ENCODE results near the gene OAS3. TPM values are rescaled to one million over a fixed set of nuclear protein-coding genes. Genes with fewer than 3 reads are reported as not detected.

OAS3 gene
- total RNA-seq, 1 experiment from 2014 or later = 29.5 TPM

GRCh38 chr12:112946236-112947000 is 8.1 kb downstream of the OAS3 start:
- no peaks in the 10 kb centered on the region for H3K9me3 ChIP-seq (ENCODE audit: control insufficient read depth in 1 of 2, insufficient read depth in 1 of 2, low read depth in 1 of 2, low read length in 2 of 2)
- H2AFZ ChIP-seq (ENCODE audit: low read depth, low read length, poor library complexity, severe bottlenecking) = no peak overlapping the region
- H3K36me3 ChIP-seq (ENCODE audit: control insufficient read depth in 1 of 2, insufficient read depth in 2 of 2, low read length in 2 of 2) = peaks cover 0 to 3% of the 10 kb centered on the region in 2 experiments; a peak in 2 of 4 replicates
- no peaks in the 10 kb centered on the region for H3K79me2 ChIP-seq (ENCODE audit: insufficient read depth, low read length)
- H3K4me1 ChIP-seq (ENCODE audit: control insufficient read depth in 1 of 2, insufficient read depth in 2 of 2, low read length in 2 of 2) = no peaks in the 10 kb centered on the region
- H3K9me2 ChIP-seq (ENCODE audit: insufficient read depth) = no peaks in the 10 kb centered on the region
- intact Hi-C loops (cut with micrococcal nuclease) = no loop called here
- CTCF ChIA-PET = no interaction called here
- no peak overlapping the region for H3K9ac ChIP-seq (ENCODE audit: low read length)
- TF ChIP-seq SIN3A (IDR thresholded peaks at IDR 0.05; ENCODE audit: low read depth) (no peak), ATF3 (IDR thresholded peaks at IDR 0.05) (no peak), POLR2AphosphoS5 (IDR thresholded peaks at IDR 0.05; ENCODE audit: low read depth, low read length) (no peak), JUND (IDR thresholded peaks at IDR 0.05) (no peak)
- RAD21 ChIA-PET (ENCODE audit: low non-redundant PET in 1 of 2, low total read pairs in 2 of 2, uncharacterized antibody in 2 of 2, unreplicated experiment in 2 of 2) = no interaction called here
- DNase-seq (ENCODE audit: low read depth, low spot score) (no peak), ATAC-seq (no peak)
- no peaks in the 10 kb centered on the region for H3K27me3 ChIP-seq (ENCODE audit: insufficient read depth, low read length)
- no peaks in the 10 kb centered on the region for H4K20me1 ChIP-seq (ENCODE audit: insufficient read depth)
- BruUV-seq (replicated peaks) = no TSS peak
- POLR2A ChIA-PET = no interaction called here
- no peak overlapping the region for H3K4me3 ChIP-seq (replicated peaks in 1 of 2; ENCODE audit: low read depth in 1 of 2, low read length in 2 of 2)
- H3K4me2 ChIP-seq (ENCODE audit: low read length) = no peak overlapping the region
- H3K27ac ChIP-seq (ENCODE audit: low read depth, low read length) = no peak overlapping the region

- Histone ChIP-seq H3K79me2 (ENCODE audit: insufficient read depth, low read length) (no peaks in the 10 kb centered on the region), H3K9me3 (ENCODE audit: control insufficient read depth in 1 of 2, insufficient read depth in 1 of 2, low read depth in 1 of 2, low read length in 2 of 2) (no peaks in the 10 kb centered on the region), H3K9me2 (ENCODE audit: insufficient read depth) (no peaks in the 10 kb centered on the region), H3K4me1 (ENCODE audit: control insufficient read depth in 1 of 2, insufficient read depth in 2 of 2, low read length in 2 of 2) (no peaks in the 10 kb centered on the region), H4K20me1 (ENCODE audit: insufficient read depth) (no peaks in the 10 kb centered on the region), H3K9ac (ENCODE audit: low read length) (no peak overlapping the region), H3K36me3 (ENCODE audit: control insufficient read depth in 1 of 2, insufficient read depth in 2 of 2, low read length in 2 of 2) (peaks cover 0 to 3% of the 10 kb centered on the region in 2 experiments; a peak in 2 of 4 replicates), H3K4me3 (replicated peaks in 1 of 2; ENCODE audit: low read depth in 1 of 2, low read length in 2 of 2) (no peak overlapping the region), H2AFZ (ENCODE audit: low read depth, low read length, poor library complexity, severe bottlenecking) (no peak overlapping the region), H3K4me2 (ENCODE audit: low read length) (no peak overlapping the region), H3K27me3 (ENCODE audit: insufficient read depth, low read length) (no peaks in the 10 kb centered on the region), H3K27ac (ENCODE audit: low read depth, low read length) (no peak overlapping the region)
- TF ChIP-seq ELF1 (IDR thresholded peaks at IDR 0.05; ENCODE audit: borderline replicate concordance, low read depth) (no peak), RAD21 (IDR thresholded peaks at IDR 0.05; ENCODE audit: low read depth) (no peak), FOSL1 (IDR thresholded peaks at IDR 0.05; ENCODE audit: low read depth) (no peak), TCF7L2 (IDR thresholded peaks at IDR 0.05; ENCODE audit: borderline replicate concordance, extremely low read depth, insufficient read depth, insufficient read length) (no peak), SIN3A (IDR thresholded peaks at IDR 0.05; ENCODE audit: low read depth) (no peak), YY1 (IDR thresholded peaks at IDR 0.05; ENCODE audit: extremely low read depth, insufficient replicate concordance, low read depth, low read length) (no peak), SP1 (IDR thresholded peaks at IDR 0.05; ENCODE audit: low read depth) (no peak), MAX (IDR thresholded peaks at IDR 0.05) (no peak), ZFX (IDR thresholded peaks at IDR 0.05) (no peak), CBX3 (IDR thresholded peaks at IDR 0.05; ENCODE audit: low read depth) (no peak), ATF3 (IDR thresholded peaks at IDR 0.05) (no peak), EGR1 (IDR thresholded peaks at IDR 0.05; ENCODE audit: low read depth) (no peak), ZNF274 (IDR thresholded peaks at IDR 0.05; ENCODE audit: low read depth, low read length) (no peak), EZH2 (IDR thresholded peaks at IDR 0.05) (no peak), EZH2phosphoT487 (IDR thresholded peaks at IDR 0.05; ENCODE audit: borderline replicate concordance) (no peak), JUND (IDR thresholded peaks at IDR 0.05) (no peak)
- intact Hi-C loops (cut with micrococcal nuclease) = no loop called here
- ChIA-PET CTCF (no interaction called here), RAD21 (ENCODE audit: low non-redundant PET in 1 of 2, low total read pairs in 2 of 2, uncharacterized antibody in 2 of 2, unreplicated experiment in 2 of 2) (no interaction called here), POLR2A (no interaction called here)
- BruUV-seq (replicated peaks) = no TSS peak
- ATAC-seq (no peak), DNase-seq (ENCODE audit: low read depth, low spot score) (no peak)
These were observed 9.0 kb downstream of the OAS3 start for GRCh38 chr12:112947314-112947713.
